H9 (cell line): ENCODE results near the gene PELO. TPM values are rescaled to one million over a fixed set of nuclear protein-coding genes. Genes with fewer than 3 reads are reported as not detected.

Experiments used
- DNase-seq: peaks from one replicate; pipeline ENCODE4 v3.0.0-alpha.2; 2017
- H2AFZ ChIP-seq: one replicate; pipeline ENCODE4 v1.6.1; 2013; ENCODE audit warnings: mild to moderate bottlenecking, low read length, control low read depth, moderate library complexity
- H2AK5ac ChIP-seq: 2 replicates; pipeline ENCODE4 v1.6.1; 2013; ENCODE audit warnings: low read length, control low read depth, mixed read lengths; ENCODE audit not compliant: insufficient read length
- H2BK120ac ChIP-seq: one replicate; pipeline ENCODE4 v1.6.1; 2013; ENCODE audit warnings: low read depth, mild to moderate bottlenecking, low read length, control low read depth, inconsistent platforms; ENCODE audit not compliant: poor library complexity, severe bottlenecking
- H2BK12ac ChIP-seq: 2 replicates; pipeline ENCODE4 v1.6.1; 2013; ENCODE audit warnings: low read length, control low read depth, mixed read lengths, low read depth; ENCODE audit not compliant: insufficient read length
- H2BK15ac ChIP-seq: 2 replicates; pipeline ENCODE4 v1.6.1; 2013; ENCODE audit warnings: low read depth, low read length, control low read depth
- H2BK20ac ChIP-seq: one replicate; pipeline ENCODE4 v1.6.1; 2013; ENCODE audit warnings: low read depth, mild to moderate bottlenecking, low read length, control low read depth, inconsistent platforms; ENCODE audit not compliant: poor library complexity, severe bottlenecking
- H2BK5ac ChIP-seq: 2 replicates; pipeline ENCODE4 v1.6.1; 2013; ENCODE audit warnings: low read length, control low read depth, mixed read lengths; ENCODE audit not compliant: insufficient read length
- H3K14ac ChIP-seq: 2 replicates; pipeline ENCODE4 v1.6.1; 2013; ENCODE audit warnings: low read length, control low read depth; ENCODE audit not compliant: insufficient read depth
- H3K18ac ChIP-seq: 2 replicates; pipeline ENCODE4 v1.6.1; 2013; ENCODE audit warnings: low read depth, mild to moderate bottlenecking, mixed read lengths, low read length, control low read depth; ENCODE audit not compliant: insufficient read length
- H3K23ac ChIP-seq: 2 replicates; pipeline ENCODE4 v1.6.1; 2013; ENCODE audit warnings: low read length, control low read depth, mixed read lengths, low read depth; ENCODE audit not compliant: insufficient read length
- H3K23me2 ChIP-seq: 2 replicates; pipeline ENCODE4 v1.6.1; 2013; ENCODE audit warnings: low read depth, mild to moderate bottlenecking, mixed read lengths, low read length, control low read depth; ENCODE audit not compliant: insufficient read length, poor library complexity, severe bottlenecking
- H3K27ac ChIP-seq: 2 replicates; pipeline ENCODE4 v1.5.1; 2013; ENCODE audit warnings: low read length, control low read depth, mixed read lengths, low read depth; ENCODE audit not compliant: insufficient read length
- H3K27me3 ChIP-seq: 2 replicates; pipeline ENCODE4 v1.6.1; 2013; ENCODE audit warnings: low read length, control low read depth, inconsistent platforms; ENCODE audit not compliant: insufficient read depth
- H3K4ac ChIP-seq: 2 replicates; pipeline ENCODE4 v1.6.1; 2013; ENCODE audit warnings: low read depth, mild to moderate bottlenecking, control low read depth, inconsistent platforms, low read length, moderate library complexity
- H3K4me1 ChIP-seq: 2 replicates; pipeline ENCODE4 v1.6.1; 2013; ENCODE audit warnings: low read length, control low read depth, inconsistent platforms; ENCODE audit not compliant: insufficient read depth
- H3K4me2 ChIP-seq: 2 replicates; pipeline ENCODE4 v1.6.1; 2013; ENCODE audit warnings: low read length, control low read depth, mixed read lengths; ENCODE audit not compliant: insufficient read length, insufficient read depth
- H3K56ac ChIP-seq: 2 replicates; pipeline ENCODE4 v1.6.1; 2013; ENCODE audit warnings: low read depth, mild to moderate bottlenecking, mixed read lengths, low read length, control low read depth; ENCODE audit not compliant: insufficient read length
- H3K79me1 ChIP-seq: 2 replicates; pipeline ENCODE4 v1.6.1; 2013; ENCODE audit warnings: low read depth, mild to moderate bottlenecking, moderate library complexity, low read length, control low read depth, inconsistent platforms; ENCODE audit not compliant: insufficient read depth, poor library complexity, severe bottlenecking
- H3K79me2 ChIP-seq: 2 replicates; pipeline ENCODE4 v1.6.1; 2013; ENCODE audit warnings: low read length, control low read depth, inconsistent platforms; ENCODE audit not compliant: insufficient read depth
- H3K9ac ChIP-seq: 2 replicates; pipeline ENCODE4 v1.6.1; 2013; ENCODE audit warnings: low read length, control low read depth, mixed read lengths; ENCODE audit not compliant: insufficient read length; ENCODE audit errors: extremely low read depth
- H3K9me3 ChIP-seq: one replicate; pipeline ENCODE4 v1.6.1; 2013; ENCODE audit warnings: low read depth, low read length, inconsistent platforms; ENCODE audit not compliant: control insufficient read depth
- H3T11ph ChIP-seq: one replicate; pipeline ENCODE4 v1.6.1; 2013; ENCODE audit warnings: mild to moderate bottlenecking, low read length, control low read depth, inconsistent platforms
- H4K20me1 ChIP-seq: one replicate; pipeline ENCODE4 v1.6.1; 2013; ENCODE audit not compliant: control insufficient read depth, insufficient read length, insufficient read depth
- H4K5ac ChIP-seq: 2 replicates; pipeline ENCODE4 v1.6.1; 2013; ENCODE audit warnings: low read depth, mild to moderate bottlenecking, mixed read lengths, low read length, control low read depth; ENCODE audit not compliant: insufficient read length
- H4K8ac ChIP-seq: replicated peaks from 2 replicates; pipeline ENCODE4 v1.6.1; 2013; ENCODE audit warnings: low read length, control low read depth, mixed read lengths, low read depth; ENCODE audit not compliant: insufficient read length
- H4K91ac ChIP-seq: 2 replicates; pipeline ENCODE4 v1.6.1; 2013; ENCODE audit warnings: low read depth, mild to moderate bottlenecking, moderate library complexity, mixed read lengths, low read length, control low read depth; ENCODE audit not compliant: insufficient read length
- H3K27ac Mint-ChIP-seq, 3 experiments: 2 replicates in 2 of 3; 3 replicates in 1 of 3; pipeline ENCODE4 v1.8.0; 2020 to 2021; ENCODE audit warnings: mixed read lengths in 3 of 3, mild to moderate bottlenecking in 1 of 3, moderate library complexity in 1 of 3
- H3K27me3 Mint-ChIP-seq: 2 replicates; pipeline ENCODE4 v1.8.0; 2021; ENCODE audit warnings: low read depth, mild to moderate bottlenecking, moderate library complexity, mixed read lengths
- H3K36me3 Mint-ChIP-seq, 3 experiments: 2 replicates in 2 of 3; 3 replicates in 1 of 3; pipeline ENCODE4 v1.8.0; 2020 to 2021; ENCODE audit warnings: low read depth in 3 of 3, mixed read lengths in 3 of 3; ENCODE audit not compliant: insufficient read depth in 1 of 3
- H3K4me1 Mint-ChIP-seq, 2 experiments: 2 replicates each; pipeline ENCODE4 v1.8.0; 2020; ENCODE audit warnings: mixed read lengths in 2 of 2
- H3K4me3 Mint-ChIP-seq, 2 experiments: 2 replicates in 1 of 2; 3 replicates in 1 of 2; pipeline ENCODE4 v1.8.0; 2020 to 2021; ENCODE audit warnings: mild to moderate bottlenecking in 2 of 2, mixed read lengths in 2 of 2, moderate library complexity in 1 of 2
- H3K9me3 Mint-ChIP-seq, 2 experiments: 2 replicates in 1 of 2; 3 replicates in 1 of 2; pipeline ENCODE4 v1.8.0; 2020; ENCODE audit warnings: mild to moderate bottlenecking in 2 of 2, mixed read lengths in 2 of 2, moderate library complexity in 1 of 2
- WGBS: extraction: QIAGEN DNeasy Blood & Tissue Kit; methylation state at CpG from one replicate; pipeline ENCODE4 v1.1.7; 2013; ENCODE audit warnings: missing lambda C conversion rate, low lambda C conversion rate, mixed read lengths; ENCODE audit not compliant: insufficient read length; ENCODE audit errors: extremely low coverage; 5-methylcytosine and 5-hydroxymethylcytosine counted together
- total RNA-seq: library from RNA; stranded (reverse); gene quantifications from 2 replicates; pipeline ENCODE4 v1.2.1, GENCODE V29; 2021
- TF ChIP-seq, protein P1 (sequence below): fragments of 200-600 bp; sonication (generic); conservative IDR thresholded peaks from 3 replicates; pipeline ENCODE4 v1.8.0; 2021; ENCODE audit warnings: antibody characterized with exemption, mild to moderate bottlenecking

The PELO gene
- total RNA-seq, 1 experiment from 2014 or later, result 20.3 TPM

- no peaks in the 10 kb centered on the region for H3K9me3 Mint-ChIP-seq
- 0 out of 4 replicates have a peak, but pooled peaks cover 0 to 2% of the 10 kb centered on the region in 2 experiments for H3K4me1 Mint-ChIP-seq
- no peak overlapping the region for H3K18ac ChIP-seq
- no peak overlapping the region for H4K91ac ChIP-seq
- H3K4me3 Mint-ChIP-seq, result no peak overlapping the region
- no CpG with 5 or more reads among the region's 3 CpGs for WGBS
- no peaks in the 10 kb centered on the region for H3K4me1 ChIP-seq
- H3K27ac Mint-ChIP-seq, result no peak overlapping the region
- H4K20me1 ChIP-seq, result no peaks in the 10 kb centered on the region
- H3K9ac ChIP-seq, result no peak overlapping the region
- no peak overlapping the region for H3K14ac ChIP-seq
- no peak overlapping the region for H4K8ac ChIP-seq
- no peak overlapping the region for H3K27ac ChIP-seq
- H3K9me3 ChIP-seq, result no peaks in the 10 kb centered on the region
- H3K79me2 ChIP-seq, result no peaks in the 10 kb centered on the region
- TF ChIP-seq, protein P1, sequence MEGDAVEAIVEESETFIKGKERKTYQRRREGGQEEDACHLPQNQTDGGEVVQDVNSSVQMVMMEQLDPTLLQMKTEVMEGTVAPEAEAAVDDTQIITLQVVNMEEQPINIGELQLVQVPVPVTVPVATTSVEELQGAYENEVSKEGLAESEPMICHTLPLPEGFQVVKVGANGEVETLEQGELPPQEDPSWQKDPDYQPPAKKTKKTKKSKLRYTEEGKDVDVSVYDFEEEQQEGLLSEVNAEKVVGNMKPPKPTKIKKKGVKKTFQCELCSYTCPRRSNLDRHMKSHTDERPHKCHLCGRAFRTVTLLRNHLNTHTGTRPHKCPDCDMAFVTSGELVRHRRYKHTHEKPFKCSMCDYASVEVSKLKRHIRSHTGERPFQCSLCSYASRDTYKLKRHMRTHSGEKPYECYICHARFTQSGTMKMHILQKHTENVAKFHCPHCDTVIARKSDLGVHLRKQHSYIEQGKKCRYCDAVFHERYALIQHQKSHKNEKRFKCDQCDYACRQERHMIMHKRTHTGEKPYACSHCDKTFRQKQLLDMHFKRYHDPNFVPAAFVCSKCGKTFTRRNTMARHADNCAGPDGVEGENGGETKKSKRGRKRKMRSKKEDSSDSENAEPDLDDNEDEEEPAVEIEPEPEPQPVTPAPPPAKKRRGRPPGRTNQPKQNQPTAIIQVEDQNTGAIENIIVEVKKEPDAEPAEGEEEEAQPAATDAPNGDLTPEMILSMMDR, result no peak
- no peak overlapping the region for H2BK12ac ChIP-seq
- no peak overlapping the region for H3K56ac ChIP-seq
- no peak overlapping the region for H2BK20ac ChIP-seq
- H3K27me3 Mint-ChIP-seq, result no peaks in the 10 kb centered on the region
- no peak overlapping the region for H4K5ac ChIP-seq
- no peak overlapping the region for H3T11ph ChIP-seq
- no peak overlapping the region for H2BK15ac ChIP-seq
- no peak for DNase-seq
- no peak overlapping the region for H3K23ac ChIP-seq
- no peaks in the 10 kb centered on the region for H3K79me1 ChIP-seq
- no peak overlapping the region for H2BK5ac ChIP-seq
- no peaks in the 10 kb centered on the region for H3K23me2 ChIP-seq
- H3K4me2 ChIP-seq, result no peak overlapping the region
- H3K4ac ChIP-seq, result no peak overlapping the region
- no peaks in the 10 kb centered on the region for H3K36me3 Mint-ChIP-seq
- H2BK120ac ChIP-seq, result no peak overlapping the region
- no peaks in the 10 kb centered on the region for H3K27me3 ChIP-seq
- H2AK5ac ChIP-seq, result no peak overlapping the region
- H2AFZ ChIP-seq, result no peak overlapping the region
These were observed 23.5 kb downstream of the PELO start for GRCh38 chr5:52811067-52811749.
